ENCODE measurements around the gene COL16A1. TPM values are rescaled to one million over a fixed set of nuclear protein-coding genes. Genes with fewer than 3 reads are reported as not detected.
A peak's percentile ranks its signal among the peaks of the same experiment; 100 is the strongest.

The COL16A1 gene
- total RNA-seq, 1 experiment from 2014 or later, result 6.2 TPM

DNA sequence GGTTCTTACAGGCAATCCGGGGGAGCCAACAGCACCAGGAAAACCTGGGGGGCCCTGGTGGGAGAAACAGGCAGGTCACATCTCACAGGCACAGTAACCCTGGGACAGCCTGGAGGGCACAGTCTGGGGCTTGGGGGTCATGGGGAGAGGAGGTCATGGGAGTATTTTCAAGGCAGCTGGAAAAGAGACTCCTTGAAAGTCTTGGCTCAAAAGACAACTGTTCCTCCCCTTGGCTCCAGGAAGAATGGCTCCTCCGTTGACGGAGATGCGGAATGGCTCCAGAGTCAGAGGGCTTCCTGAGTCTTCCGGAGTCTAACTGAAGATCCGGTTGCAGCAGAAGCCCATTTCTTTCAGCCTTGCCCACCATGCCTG lies 33.2 kb downstream of the COL16A1 start:
- H3K79me2 ChIP-seq (ENCODE audit: insufficient read depth, low read length), result no peaks in the 10 kb centered on the region
- Mint-ChIP-seq H3K4me3 (0 out of 5 replicates have a peak overlapping the region, but pooled peaks of 1 of the 2 experiments have one; percentile 43), H3K4me1 (peaks cover 27 to 37% of the 10 kb centered on the region in 2 experiments), H3K27ac (no peak overlapping the region), H3K27me3 (ENCODE audit: low read depth) (peaks cover 2% of the 10 kb centered on the region), H3K9me3 (no peaks in the 10 kb centered on the region; a peak in 1 of 5 replicates), H3K36me3 (ENCODE audit: insufficient read depth in 1 of 3, low read depth in 3 of 3) (no peaks in the 10 kb centered on the region)
- H3T11ph ChIP-seq (ENCODE audit: low read length), result no peak overlapping the region
- no CpG with 5 or more reads among the region's 6 CpGs for WGBS (ENCODE audit: extremely low coverage, insufficient read length, low lambda C conversion rate)
- no peaks in the 10 kb centered on the region for H3K23me2 ChIP-seq (ENCODE audit: insufficient read length, low read depth, low read length, poor library complexity, severe bottlenecking)
- TF ChIP-seq CTCF (conservative IDR thresholded peaks at IDR 0.05), result no peak
- H3K79me1 ChIP-seq (ENCODE audit: insufficient read depth, low read depth, low read length, poor library complexity, severe bottlenecking), result no peaks in the 10 kb centered on the region
- no peak overlapping the region for H4K5ac ChIP-seq (ENCODE audit: insufficient read length, low read depth, low read length)
- no peak for DNase-seq
- H3K14ac ChIP-seq (ENCODE audit: insufficient read depth, low read length), result 0 out of 2 replicates have a peak overlapping the region, but pooled peaks have one; percentile 6
- no peaks in the 10 kb centered on the region; the same call in 1 of the 2 replicates for H3K4me1 ChIP-seq (ENCODE audit: insufficient read depth, low read length)
- H4K91ac ChIP-seq (ENCODE audit: insufficient read length, low read depth, low read length), result no peak overlapping the region
- peak overlapping the region; percentile 27 for H3K4me2 ChIP-seq (ENCODE audit: insufficient read depth, insufficient read length, low read length)
- no peak overlapping the region for H3K9ac ChIP-seq (ENCODE audit: extremely low read depth, insufficient read length, low read length)
- H2AFZ ChIP-seq (ENCODE audit: low read length), result no peak overlapping the region
- H2BK12ac ChIP-seq (ENCODE audit: insufficient read length, low read depth, low read length), result no peak overlapping the region
- no peak overlapping the region for H3K4ac ChIP-seq (ENCODE audit: low read depth, low read length)
- no peak overlapping the region for H2BK20ac ChIP-seq (ENCODE audit: low read depth, low read length, poor library complexity, severe bottlenecking)
- no peaks in the 10 kb centered on the region for H3K9me3 ChIP-seq (ENCODE audit: control insufficient read depth, low read depth, low read length)
- no peak overlapping the region for H3K27ac ChIP-seq (ENCODE audit: insufficient read length, low read depth, low read length)
- no peak overlapping the region for H3K18ac ChIP-seq (ENCODE audit: insufficient read length, low read depth, low read length)
- no peak overlapping the region for H3K56ac ChIP-seq (ENCODE audit: insufficient read length, low read depth, low read length)
- no peak overlapping the region for H4K8ac ChIP-seq (replicated peaks; ENCODE audit: insufficient read length, low read depth, low read length)
- no peak overlapping the region for H2BK5ac ChIP-seq (ENCODE audit: insufficient read length, low read length)
- no peak overlapping the region for H3K23ac ChIP-seq (ENCODE audit: insufficient read length, low read depth, low read length)
- H2BK120ac ChIP-seq (ENCODE audit: low read depth, low read length, poor library complexity, severe bottlenecking), result no peak overlapping the region
- H2BK15ac ChIP-seq (ENCODE audit: low read depth, low read length), result no peak overlapping the region
- no peaks in the 10 kb centered on the region for H4K20me1 ChIP-seq (ENCODE audit: control insufficient read depth, insufficient read depth, insufficient read length)
- H3K27me3 ChIP-seq (ENCODE audit: insufficient read depth, low read length), result no peaks in the 10 kb centered on the region
- no peak overlapping the region for H2AK5ac ChIP-seq (ENCODE audit: insufficient read length, low read length)

All from H9 (cell line).